GM21529 (cell line): ENCODE data around the gene OPCML.

ENCODE experiments used
- ATAC-seq: cut with Tn5 transposase; IDR thresholded peaks from one replicate; pipeline ENCODE4 v1.9.1; 2021; ENCODE audit not compliant: unreplicated experiment

Gene OPCML

GRCh38 chr11:132779497-132779896, 752.8 kb downstream of the OPCML start:
- no peak for ATAC-seq

DNA sequence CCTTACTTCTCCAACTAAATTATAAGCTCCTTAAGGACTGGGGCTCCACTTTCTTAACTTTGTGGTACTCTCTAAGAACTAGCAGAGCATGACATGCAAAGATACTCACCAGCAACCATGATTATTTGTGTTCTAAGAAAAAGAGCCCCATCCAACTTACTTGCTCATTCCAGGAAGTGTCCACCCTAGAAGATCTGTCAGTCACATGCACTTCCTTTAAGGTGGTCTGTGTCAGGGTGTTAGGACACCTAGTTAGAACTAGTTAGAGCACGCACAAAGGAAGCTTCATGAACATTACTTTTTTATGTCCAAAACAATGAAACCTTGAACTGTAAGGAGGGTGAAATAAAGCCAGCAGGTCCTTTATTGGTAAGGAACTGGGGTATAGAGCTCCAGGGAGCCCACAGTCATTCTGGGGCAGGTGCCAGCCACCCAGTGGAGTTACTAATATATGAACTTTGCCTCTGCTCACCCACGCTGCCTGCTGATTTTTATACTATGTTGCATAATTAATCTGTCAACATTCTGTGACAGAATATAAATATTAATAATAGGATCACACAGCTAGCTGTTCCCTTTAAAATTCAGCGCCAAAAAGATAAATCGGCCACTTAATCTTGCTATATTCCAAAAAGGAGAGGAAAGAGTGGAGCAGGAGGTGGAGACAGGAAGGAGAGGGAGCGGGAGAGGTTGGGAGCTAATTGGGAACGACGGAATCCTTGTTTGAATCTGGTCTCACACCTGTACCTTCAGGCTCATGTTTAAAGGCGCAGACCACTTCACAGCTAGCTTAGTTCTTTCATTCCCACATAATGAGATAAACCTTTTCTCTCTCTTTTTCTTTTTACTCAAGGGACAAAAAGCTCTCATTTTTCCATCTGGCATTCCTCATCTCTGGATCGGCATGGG, 755.0 kb downstream of the OPCML start:
- ATAC-seq = no peak

DNA sequence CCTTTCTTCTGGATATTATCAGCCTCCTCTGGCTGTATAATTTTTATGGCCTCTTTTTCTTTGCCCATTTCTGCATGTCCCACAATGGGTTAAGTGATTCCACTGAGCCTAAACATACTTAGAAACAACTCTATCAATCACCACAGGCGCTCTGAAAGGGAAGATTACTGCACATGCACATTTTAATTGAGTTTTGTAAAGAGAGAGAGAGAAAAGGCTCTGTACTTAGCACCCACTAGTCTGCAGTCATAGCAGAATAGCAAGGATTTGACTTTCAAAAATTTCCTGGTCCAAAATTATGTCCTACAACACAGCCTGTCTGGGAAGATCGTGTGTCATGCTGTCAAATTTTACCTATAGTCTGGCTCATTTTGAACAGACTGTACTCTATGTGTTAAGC, 758.5 kb downstream of the OPCML start:
- no peak for ATAC-seq

- ATAC-seq = no peak
Observed at GRCh38 chr11:132772703-132773545, 759.4 kb downstream of the OPCML start.

GRCh38 chr11:132771746-132772145, 760.6 kb downstream of the OPCML start:
- no peak for ATAC-seq

GRCh38 chr11:132770829-132771530, 761.3 kb downstream of the OPCML start:
- ATAC-seq = no peak

- ATAC-seq = no peak
Observed at GRCh38 chr11:132763503-132763902, 768.8 kb downstream of the OPCML start.

GRCh38 chr11:132755934-132756333, 776.4 kb downstream of the OPCML start:
- ATAC-seq = no peak

DNA sequence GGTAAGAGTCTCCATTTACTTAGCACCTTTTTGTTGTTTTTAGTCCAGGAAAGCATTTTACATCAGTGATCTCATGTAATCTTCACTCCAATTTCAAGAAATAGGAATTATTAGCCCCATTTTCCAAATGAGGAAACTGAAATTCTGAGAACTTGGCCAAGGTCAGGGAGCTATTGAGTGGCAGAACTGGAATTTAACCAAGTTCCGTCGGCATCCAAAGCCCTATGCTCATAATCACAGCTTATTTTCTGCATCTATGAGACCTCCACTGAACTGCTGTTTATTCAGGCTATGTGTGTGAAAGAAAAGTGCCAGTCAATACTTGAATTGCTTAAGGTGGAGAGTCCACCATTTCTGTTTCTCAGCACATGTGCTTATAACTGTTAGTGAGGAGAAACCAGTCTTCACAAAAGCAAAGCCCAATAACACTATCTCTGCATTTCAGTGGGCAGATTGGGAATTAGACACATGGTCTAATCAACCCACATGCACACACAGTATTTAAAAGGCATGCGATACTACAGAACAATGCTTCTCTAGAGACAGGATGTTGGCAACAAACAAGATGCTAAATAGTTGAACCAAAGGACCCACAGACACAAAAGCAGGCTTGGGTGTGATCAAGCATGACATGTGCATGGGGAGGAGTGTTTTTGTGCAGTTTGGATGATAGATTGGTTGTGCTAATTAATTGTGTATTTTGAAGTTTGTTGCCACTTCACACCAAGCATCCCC, 780.6 kb downstream of the OPCML start:
- no peak for ATAC-seq

- no peak for ATAC-seq
Observed at GRCh38 chr11:132746305-132746704, 786.0 kb downstream of the OPCML start.

- ATAC-seq = no peak
Observed at GRCh38 chr11:132745306-132745705, 787.0 kb downstream of the OPCML start.

DNA sequence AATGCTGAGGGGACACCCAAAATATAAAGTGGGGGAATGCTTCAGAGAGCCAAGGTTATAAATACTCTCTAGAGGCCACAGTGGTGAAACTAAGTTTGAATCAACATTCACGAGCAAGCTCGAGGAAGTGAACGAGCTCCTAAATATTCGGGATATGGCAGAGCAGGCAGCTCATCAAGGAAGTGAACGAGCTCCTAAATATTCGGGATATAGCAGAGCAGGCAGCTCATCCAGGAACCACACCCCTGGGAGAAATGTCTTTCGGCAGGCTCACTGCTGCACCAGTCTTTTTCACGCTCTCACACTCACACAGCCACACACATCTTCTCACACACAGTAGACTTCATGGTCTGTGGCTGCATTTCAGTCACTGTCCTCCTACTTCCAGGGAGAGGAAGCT, 787.5 kb downstream of the OPCML start:
- ATAC-seq = no peak

- no peak for ATAC-seq
Observed at GRCh38 chr11:132743601-132744000, 788.7 kb downstream of the OPCML start.

GRCh38 chr11:132742929-132743328, 789.4 kb downstream of the OPCML start:
- no peak for ATAC-seq

DNA sequence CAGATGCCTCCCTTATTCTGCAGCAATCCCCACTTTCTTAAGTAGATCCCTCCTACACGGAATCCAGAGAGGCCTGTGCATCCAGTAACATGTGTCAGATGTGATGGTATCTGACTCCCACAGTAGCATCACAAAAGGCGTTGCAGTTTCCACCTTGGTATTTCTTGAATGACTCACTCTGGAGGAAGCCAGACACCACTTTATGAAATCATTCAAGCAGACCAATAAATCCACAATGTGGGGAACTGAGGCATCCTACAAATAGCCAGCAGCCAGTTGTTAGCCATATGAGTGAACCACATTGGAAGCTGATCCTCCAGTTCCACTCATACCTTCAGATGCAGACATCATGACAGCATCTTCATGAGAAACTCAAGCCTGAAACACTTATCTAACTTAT, 798.1 kb downstream of the OPCML start:
- ATAC-seq = no peak

DNA sequence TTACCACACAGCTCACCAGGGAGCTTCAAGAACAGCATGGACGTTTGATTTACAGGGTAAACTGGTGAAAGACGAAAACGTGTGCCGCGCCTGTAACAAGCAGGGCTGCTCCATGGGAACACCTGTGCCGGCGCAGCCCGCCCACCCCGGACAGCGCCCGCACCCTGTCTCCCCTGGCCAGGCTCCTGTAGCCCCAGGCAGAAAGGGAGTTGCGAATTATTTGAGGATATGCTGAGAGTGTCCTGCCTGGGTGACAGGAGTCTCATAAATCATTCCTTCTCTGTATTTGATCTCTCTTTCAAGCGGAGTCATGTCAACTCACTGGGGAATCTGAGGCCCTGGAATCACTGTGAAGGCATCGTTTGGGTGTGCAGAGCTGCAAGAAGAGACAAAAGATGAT, 804.3 kb downstream of the OPCML start:
- ATAC-seq = no peak

- no peak for ATAC-seq
Observed at GRCh38 chr11:132721526-132721925, 810.8 kb downstream of the OPCML start.

DNA sequence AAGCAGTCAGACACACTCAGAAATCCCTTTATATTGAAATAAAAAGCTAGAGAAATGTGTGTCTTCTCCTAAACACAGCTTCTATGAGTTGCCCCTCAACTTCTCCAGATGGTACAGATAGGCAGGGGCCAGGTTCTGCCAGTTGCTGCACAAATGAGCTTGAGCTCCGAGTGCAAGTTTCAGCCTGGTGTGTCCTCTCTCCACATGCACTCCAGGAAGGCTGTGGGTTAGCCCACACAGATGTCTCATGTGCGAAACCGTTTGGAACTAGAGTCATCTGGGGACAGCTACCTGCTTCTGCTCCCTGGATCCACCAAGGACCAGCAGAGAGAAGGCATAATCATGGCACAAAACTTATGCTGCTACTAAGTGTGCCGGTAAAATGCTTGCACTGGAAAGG, 812.6 kb downstream of the OPCML start:
- ATAC-seq = no peak

DNA sequence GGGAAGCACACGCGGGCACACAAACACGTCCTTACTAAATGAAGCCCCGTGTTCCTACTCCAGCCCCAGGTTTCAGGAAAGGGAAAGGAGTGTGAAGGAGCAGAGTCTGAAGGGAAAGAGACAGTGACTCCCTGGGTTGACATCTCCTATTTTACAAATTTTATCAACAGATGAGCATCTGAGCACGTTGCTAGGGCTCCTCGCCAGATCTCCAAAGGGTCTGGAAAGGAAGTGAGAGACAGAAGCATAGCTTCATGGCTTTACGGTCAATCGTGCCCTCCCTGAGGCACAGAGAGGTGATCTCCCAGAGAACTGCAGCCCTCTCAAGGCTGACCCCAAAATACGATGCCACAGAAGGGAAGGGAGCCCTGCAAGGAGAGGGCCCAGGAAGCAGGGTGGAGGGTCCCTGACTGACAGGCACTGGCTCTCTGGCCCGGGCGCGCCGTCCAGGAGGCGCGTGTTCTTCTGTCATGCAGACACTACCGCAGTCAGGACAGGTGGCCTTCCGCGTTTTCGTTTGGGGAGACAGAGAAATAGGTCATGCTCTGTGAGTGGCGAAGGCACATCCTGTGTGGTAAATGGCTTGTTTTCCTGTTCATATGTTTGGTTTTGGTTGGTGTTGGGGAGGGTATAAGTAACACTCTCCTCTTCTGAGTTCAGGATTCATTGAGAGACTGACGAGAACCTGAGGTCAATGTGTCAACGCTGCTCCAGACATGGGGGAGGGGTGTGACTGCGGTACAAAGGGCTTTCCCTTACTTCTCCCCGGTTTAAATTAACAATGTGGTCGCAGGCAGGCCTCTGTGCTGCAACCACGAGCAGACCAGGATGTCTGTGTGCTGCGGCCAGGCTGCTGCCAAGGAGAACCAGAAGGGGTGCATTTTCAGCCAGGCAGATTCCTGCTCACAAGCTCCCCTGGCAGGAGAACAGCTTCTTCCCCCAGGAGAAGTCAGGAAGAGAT, 813.3 kb downstream of the OPCML start:
- no peak for ATAC-seq

GRCh38 chr11:132717824-132718223, 814.5 kb downstream of the OPCML start:
- no peak for ATAC-seq
